GM21576 (cell line): ENCODE measurements around the gene RPS6KA2.

Source experiments
- ATAC-seq: cut with Tn5 transposase; IDR thresholded peaks from one replicate; pipeline ENCODE4 v1.9.1; 2021; ENCODE audit warnings: mild to moderate bottlenecking, moderate library complexity; ENCODE audit not compliant: unreplicated experiment

The RPS6KA2 gene

GRCh38 chr6:166627033-166627874 is at the start of gene RPS6KA2:
TSS of gene RPS6KA2 (minus strand) at chr6:166627251. CDS start at chr6:166627019, 232 bp downstream.
- ATAC-seq: peak; percentile 88

DNA sequence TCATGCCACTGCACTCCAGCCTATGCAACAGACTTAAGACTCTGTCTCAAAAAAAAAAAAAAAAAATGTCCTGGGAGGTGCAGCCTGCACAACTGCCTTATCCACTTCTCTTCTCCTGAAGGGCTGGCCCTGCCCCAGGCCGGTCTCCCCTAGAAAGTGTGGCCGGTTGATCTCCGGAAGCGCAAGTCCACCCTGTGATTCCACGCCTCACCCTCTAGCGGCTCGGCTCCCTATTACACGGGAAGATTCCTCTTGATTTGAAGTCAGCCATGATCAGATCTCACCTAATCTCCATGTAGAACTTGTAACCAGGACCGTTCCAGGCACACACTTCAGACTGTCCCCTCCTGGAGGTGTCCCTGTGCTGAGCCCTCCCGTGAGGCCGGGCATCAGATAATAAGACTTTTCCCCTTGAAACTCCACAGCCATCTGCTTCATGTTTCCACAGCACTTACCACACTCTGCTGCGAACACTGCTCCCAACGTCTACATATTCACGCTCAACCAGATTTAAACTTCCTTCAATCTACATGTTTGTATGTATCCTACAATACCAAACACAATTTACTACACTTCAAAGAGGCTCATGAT is 49.3 kb upstream of the RPS6KA2 start:
- ATAC-seq: no peak

DNA sequence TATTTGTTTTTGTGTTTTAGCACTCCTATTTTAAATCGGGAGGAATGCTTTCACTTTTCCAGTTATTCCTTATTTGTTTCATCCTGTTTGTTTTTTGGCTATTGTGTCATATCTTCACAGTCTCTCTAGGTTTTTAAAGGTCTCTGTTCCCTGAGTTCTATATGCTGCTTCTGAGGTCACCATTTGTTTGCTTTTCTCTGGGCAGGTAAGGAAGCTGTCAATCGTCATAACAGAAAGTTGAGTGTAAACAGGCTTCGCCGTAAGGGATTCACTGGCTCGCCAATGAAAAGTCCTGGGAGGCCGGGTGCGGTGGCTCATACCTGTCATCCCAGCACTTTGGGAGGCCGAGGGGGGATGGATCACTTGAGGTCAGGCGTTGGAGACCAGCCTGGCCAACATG is 48.7 kb upstream of the RPS6KA2 start:
- no peak for ATAC-seq

- no peak for ATAC-seq
Observed at GRCh38 chr6:166673309-166673708, 46.3 kb upstream of the RPS6KA2 start.

GRCh38 chr6:166672624-166673206 is 45.7 kb upstream of the RPS6KA2 start:
- ATAC-seq: no peak

GRCh38 chr6:166672146-166672545 is 45.1 kb upstream of the RPS6KA2 start:
- ATAC-seq: no peak

GRCh38 chr6:166671434-166672081 is 44.5 kb upstream of the RPS6KA2 start:
- ATAC-seq: no peak

DNA sequence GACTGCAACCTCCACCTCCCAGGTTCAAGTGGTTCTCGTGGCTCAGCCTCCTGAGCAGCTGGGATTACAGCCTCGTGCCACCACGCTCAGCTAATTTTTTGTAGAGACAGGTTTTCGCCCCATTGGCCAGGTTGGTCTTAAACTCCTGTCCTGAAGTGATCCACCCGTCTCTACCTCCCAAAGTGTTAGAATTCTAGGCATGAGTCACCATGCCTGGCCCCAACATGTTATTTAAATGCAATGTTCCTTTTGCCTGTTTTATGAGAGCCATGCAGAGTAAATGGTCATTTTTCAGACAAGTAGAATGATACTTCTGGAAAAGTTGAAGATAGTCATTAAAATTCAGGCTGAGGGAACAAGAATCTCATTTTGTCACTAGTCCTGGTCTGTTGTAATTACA is 43.8 kb upstream of the RPS6KA2 start:
- ATAC-seq: no peak

DNA sequence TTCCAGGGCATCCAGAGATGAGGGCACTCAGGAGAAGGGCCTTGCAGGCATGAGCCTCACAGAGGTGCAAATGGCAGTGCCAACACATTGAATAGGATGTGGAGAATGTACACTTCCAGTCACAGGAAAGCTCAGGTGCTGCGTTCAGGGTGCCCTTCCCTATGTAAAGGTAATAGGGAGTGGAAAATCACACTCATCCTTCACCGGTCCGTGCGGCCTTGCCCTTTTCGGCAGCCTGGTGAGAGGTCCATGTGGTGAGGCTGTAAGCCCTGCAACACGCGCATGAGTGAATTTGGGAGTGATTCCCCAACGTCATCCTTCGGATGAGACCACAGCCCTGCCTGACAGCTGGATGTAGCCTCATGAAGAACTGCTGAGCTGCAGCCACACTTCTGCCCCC is 43.0 kb upstream of the RPS6KA2 start:
- ATAC-seq: no peak

- ATAC-seq: no peak
Observed at GRCh38 chr6:166667796-166668610, 41.0 kb upstream of the RPS6KA2 start.

- ATAC-seq: no peak
Observed at GRCh38 chr6:166664135-166664534, 37.1 kb upstream of the RPS6KA2 start.

DNA sequence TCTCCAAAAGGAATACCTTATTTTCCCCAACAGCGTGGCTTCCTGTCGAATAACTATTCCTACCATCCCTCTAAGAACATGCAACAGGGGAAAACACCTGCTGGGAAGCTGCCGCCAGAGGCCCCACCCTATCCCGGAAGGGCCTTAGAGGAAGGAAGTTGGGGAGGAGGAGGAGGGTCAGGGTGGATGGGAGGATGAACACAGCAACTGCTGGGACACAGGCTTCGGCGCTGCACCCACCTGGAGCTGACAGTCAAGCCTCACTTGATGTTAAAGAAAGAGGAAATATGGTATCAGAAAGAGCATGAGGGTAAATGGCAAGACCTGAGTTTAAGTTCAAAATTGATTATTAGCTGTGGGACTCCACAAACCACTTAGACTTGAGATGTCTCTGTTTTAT is 36.5 kb upstream of the RPS6KA2 start:
- ATAC-seq: no peak

- ATAC-seq: no peak
Observed at GRCh38 chr6:166662690-166663089, 35.6 kb upstream of the RPS6KA2 start.

- ATAC-seq: no peak
Observed at GRCh38 chr6:166661327-166662085, 34.5 kb upstream of the RPS6KA2 start.

GRCh38 chr6:166660157-166660688 is 33.2 kb upstream of the RPS6KA2 start:
- no peak for ATAC-seq

DNA sequence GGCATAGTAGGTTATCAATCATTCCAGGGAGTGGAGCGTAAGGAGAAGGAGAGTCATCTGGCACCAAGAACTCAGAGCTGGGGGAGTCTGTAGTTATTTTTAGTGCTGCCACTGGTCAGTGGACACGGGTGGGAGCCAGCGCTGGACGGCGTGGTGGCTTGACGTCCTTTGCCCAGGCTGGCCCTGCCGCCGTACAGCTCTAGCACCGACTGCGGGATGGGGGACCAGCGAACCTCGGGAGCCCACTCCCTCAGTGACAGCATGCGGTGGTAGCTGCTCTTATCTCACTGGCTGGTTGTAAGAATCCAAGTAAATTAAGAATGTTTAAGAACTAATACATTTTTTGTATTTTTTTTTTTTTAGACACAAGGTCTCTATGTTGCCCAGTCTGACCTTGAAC is 32.5 kb upstream of the RPS6KA2 start:
- ATAC-seq: no peak

GRCh38 chr6:166658792-166659150 is 31.7 kb upstream of the RPS6KA2 start:
- no peak for ATAC-seq

- no peak for ATAC-seq
Observed at GRCh38 chr6:166658115-166658791, 31.2 kb upstream of the RPS6KA2 start.

GRCh38 chr6:166657531-166657930 is 30.5 kb upstream of the RPS6KA2 start:
- no peak for ATAC-seq
